ENCODE data around the gene FARS2.

- TF ChIP-seq CTCF (IDR thresholded peaks at IDR 0.05) (no peak), POLR2A (IDR thresholded peaks at IDR 0.05) (no peak)
Measured at GRCh38 chr6:5556011-5556410, 294.7 kb downstream of the FARS2 start.

Measured in esophagus squamous epithelium (tissue), 4 donors.